H1 (cell line): ENCODE measurements around the gene MESD.

Source experiments
- CBX8 ChIP-seq: fragments of 300-800, 300-1000 bp; sonication (generic); IDR thresholded peaks from 2 replicates; pipeline ENCODE4 v1.7.1; 2016; ENCODE audit warnings: low read depth, low read length, borderline replicate concordance
- CEBPB ChIP-seq: IDR thresholded peaks from 2 replicates; pipeline ENCODE4 v1.6.1; 2012; ENCODE audit warnings: low read depth, low read length
- CHD1 ChIP-seq: IDR thresholded peaks from 2 replicates; pipeline ENCODE4 v1.6.1; 2012; ENCODE audit warnings: low read depth, low read length, improper control_type of control experiment
- CTCF ChIP-seq, 3 experiments: IDR thresholded peaks; 1 replicate in 2 of 3; 2 replicates in 1 of 3; pipeline versions ENCODE4 v1.5.1 to v1.6.1; 2011; ENCODE audit warnings: low read length in 3 of 3, mild to moderate bottlenecking in 3 of 3, inconsistent platforms in 2 of 3, low read depth in 1 of 3, moderate library complexity in 1 of 3; ENCODE audit not compliant: insufficient read depth in 1 of 3; ENCODE audit errors: control extremely low read depth in 1 of 3
- EZH2 ChIP-seq: fragments of 200-600 bp; sonication (generic); IDR thresholded peaks from 2 replicates; pipeline ENCODE4 v1.7.1; 2012; ENCODE audit warnings: low read depth, mild to moderate bottlenecking, moderate library complexity, low read length, inconsistent platforms; ENCODE audit not compliant: severe bottlenecking
- POLR2A ChIP-seq, 2 experiments: IDR thresholded peaks; 1 replicate in 1 of 2; 2 replicates in 1 of 2; pipeline ENCODE4 v1.6.1; 2011; ENCODE audit warnings: low read depth in 2 of 2, low read length in 2 of 2, mild to moderate bottlenecking in 2 of 2; ENCODE audit errors: control extremely low read depth in 1 of 2
- POLR2AphosphoS5 ChIP-seq: IDR thresholded peaks from 2 replicates; pipeline ENCODE4 v1.6.1; 2011; ENCODE audit warnings: low read depth, low read length
- RAD21 ChIP-seq, 2 experiments: IDR thresholded peaks in 1 of 2; conservative IDR thresholded peaks in 1 of 2; 2 replicates each; pipeline ENCODE4 v1.6.1; 2011; ENCODE audit warnings: low read depth in 2 of 2, low read length in 2 of 2, improper control_type of control experiment in 1 of 2, inconsistent platforms in 1 of 2, mild to moderate bottlenecking in 1 of 2, moderate library complexity in 1 of 2
- RNF2 ChIP-seq: fragments of 200-900, 300-1000 bp; sonication (generic); IDR thresholded peaks from 2 replicates; pipeline ENCODE4 v1.7.1; 2016; ENCODE audit warnings: borderline replicate concordance, low read depth, mild to moderate bottlenecking, antibody characterized with exemption, low read length; ENCODE audit not compliant: poor library complexity, severe bottlenecking; ENCODE audit errors: missing control alignments
- SIX5 ChIP-seq: IDR thresholded peaks from 2 replicates; pipeline ENCODE4 v1.6.1; 2011; ENCODE audit warnings: mild to moderate bottlenecking, low read depth, low read length
- TAF7 ChIP-seq: optimal IDR thresholded peaks from 2 replicates; pipeline ENCODE3; 2011; ENCODE audit warnings: low read depth, mild to moderate bottlenecking, inconsistent platforms, low read length, moderate library complexity, borderline replicate concordance
- TBP ChIP-seq: IDR thresholded peaks from 2 replicates; pipeline ENCODE4 v1.6.1; 2011; ENCODE audit warnings: low read depth, low read length, improper control_type of control experiment

- TF ChIP-seq CTCF (IDR thresholded peaks at IDR 0.05; ENCODE audit: control extremely low read depth in 1 of 3, insufficient read depth in 1 of 3, low read depth in 1 of 3, low read length in 3 of 3) (no peak), EZH2 (no peak), SIX5 (no peak), CHD1 (no peak), POLR2AphosphoS5 (no peak), RAD21 (IDR thresholded peaks at IDR 0.05 in 1 of 2, conservative IDR thresholded peaks at IDR 0.05 in 1 of 2; ENCODE audit: low read depth in 2 of 2, low read length in 2 of 2) (no peak), POLR2A (IDR thresholded peaks at IDR 0.05; ENCODE audit: control extremely low read depth in 1 of 2, low read depth in 2 of 2, low read length in 2 of 2) (no peak), RNF2 (no peak), CEBPB (no peak), TAF7 (no peak), CBX8 (no peak), TBP (no peak)
Observed at GRCh38 chr15:80989081-80989517, 520 bp downstream of the MESD start.
